ENCODE results near the gene FSHB. TPM values are rescaled to one million over a fixed set of nuclear protein-coding genes. Genes with fewer than 3 reads are reported as not detected.

Gene FSHB
- polyA plus RNA-seq, 3 donors, result not detected

DNA sequence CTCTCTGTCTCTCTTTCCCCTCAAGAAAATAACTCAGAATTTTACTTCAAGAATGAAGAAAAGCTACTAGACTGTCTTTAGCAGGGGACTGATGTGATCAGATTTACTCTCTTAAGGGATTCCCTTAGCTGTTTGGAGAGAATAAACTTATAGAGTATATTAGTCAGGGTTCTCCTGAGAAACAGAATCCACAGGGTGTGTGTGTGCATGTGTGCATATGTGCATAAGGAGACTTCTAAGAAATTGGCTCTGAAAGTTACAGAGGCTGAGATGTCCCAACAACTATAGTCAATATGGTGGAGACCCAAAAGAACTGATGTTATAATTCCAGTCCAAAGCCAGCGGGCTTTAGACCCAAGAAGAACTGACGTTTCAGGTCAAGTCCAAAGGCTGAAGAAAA lies 49.0 kb downstream of the FSHB start:
- Mint-ChIP-seq H3K27ac (no peak overlapping the region), H3K4me1 (no peaks in the 10 kb centered on the region), H3K9me3 (peaks cover 0 to 4% (median 0%) of the 10 kb centered on the region in 7 donors), H3K36me3 (no peaks in the 10 kb centered on the region), H3K4me3 (no peak overlapping the region), H3K27me3 (ENCODE audit: low read depth in 3 of 3) (peaks cover 0 to 6% (median 2%) of the 10 kb centered on the region in 3 donors)
- H3K4me3 ChIP-seq (replicated peaks in 1 of 3; ENCODE audit: low read depth in 2 of 3, low read length in 3 of 3), result no peak overlapping the region
- WGBS (ENCODE audit: insufficient coverage), result 100% methylated on average over 2 of the region's 2 CpGs
- H3K9me3 ChIP-seq (replicated peaks in 1 of 2; ENCODE audit: control insufficient read depth in 1 of 2, insufficient read depth in 1 of 2, low read length in 2 of 2), result no peaks in the 10 kb centered on the region
- no peaks in the 10 kb centered on the region for H3K4me1 ChIP-seq (ENCODE audit: control insufficient read depth in 1 of 2, insufficient read depth in 2 of 2, low read length in 2 of 2)
- H3K4me2 ChIP-seq (replicated peaks; ENCODE audit: extremely low read depth, low read length, poor library complexity, severe bottlenecking), result no peak overlapping the region
- no peaks in the 10 kb centered on the region for H4K20me1 ChIP-seq (ENCODE audit: insufficient read depth, low read length)
- H3K27ac ChIP-seq (ENCODE audit: low read depth in 1 of 2, low read length in 2 of 2), result no peak overlapping the region
- TF ChIP-seq, protein P1, sequence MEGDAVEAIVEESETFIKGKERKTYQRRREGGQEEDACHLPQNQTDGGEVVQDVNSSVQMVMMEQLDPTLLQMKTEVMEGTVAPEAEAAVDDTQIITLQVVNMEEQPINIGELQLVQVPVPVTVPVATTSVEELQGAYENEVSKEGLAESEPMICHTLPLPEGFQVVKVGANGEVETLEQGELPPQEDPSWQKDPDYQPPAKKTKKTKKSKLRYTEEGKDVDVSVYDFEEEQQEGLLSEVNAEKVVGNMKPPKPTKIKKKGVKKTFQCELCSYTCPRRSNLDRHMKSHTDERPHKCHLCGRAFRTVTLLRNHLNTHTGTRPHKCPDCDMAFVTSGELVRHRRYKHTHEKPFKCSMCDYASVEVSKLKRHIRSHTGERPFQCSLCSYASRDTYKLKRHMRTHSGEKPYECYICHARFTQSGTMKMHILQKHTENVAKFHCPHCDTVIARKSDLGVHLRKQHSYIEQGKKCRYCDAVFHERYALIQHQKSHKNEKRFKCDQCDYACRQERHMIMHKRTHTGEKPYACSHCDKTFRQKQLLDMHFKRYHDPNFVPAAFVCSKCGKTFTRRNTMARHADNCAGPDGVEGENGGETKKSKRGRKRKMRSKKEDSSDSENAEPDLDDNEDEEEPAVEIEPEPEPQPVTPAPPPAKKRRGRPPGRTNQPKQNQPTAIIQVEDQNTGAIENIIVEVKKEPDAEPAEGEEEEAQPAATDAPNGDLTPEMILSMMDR (IDR thresholded peaks at IDR 0.05), result no peak
- DNase-seq, result no peak
- H3K9ac ChIP-seq (ENCODE audit: insufficient read depth, low read length, poor library complexity, severe bottlenecking), result no peak overlapping the region
- no peaks in the 10 kb centered on the region for H3K79me2 ChIP-seq (ENCODE audit: insufficient read depth, low read length)
- no peak overlapping the region for H2AFZ ChIP-seq (ENCODE audit: insufficient read depth, low read depth, low read length, poor library complexity, severe bottlenecking)
- no peaks in the 10 kb centered on the region for H3K27me3 ChIP-seq (ENCODE audit: control insufficient read depth in 2 of 2, insufficient read depth in 2 of 2, low read length in 2 of 2)
- H3K36me3 ChIP-seq (replicated peaks in 1 of 2; ENCODE audit: control insufficient read depth in 1 of 2, insufficient read depth in 2 of 2, low read length in 2 of 2), result no peaks in the 10 kb centered on the region
- intact Hi-C loops (cut with micrococcal nuclease), result no loop called here

DNA sequence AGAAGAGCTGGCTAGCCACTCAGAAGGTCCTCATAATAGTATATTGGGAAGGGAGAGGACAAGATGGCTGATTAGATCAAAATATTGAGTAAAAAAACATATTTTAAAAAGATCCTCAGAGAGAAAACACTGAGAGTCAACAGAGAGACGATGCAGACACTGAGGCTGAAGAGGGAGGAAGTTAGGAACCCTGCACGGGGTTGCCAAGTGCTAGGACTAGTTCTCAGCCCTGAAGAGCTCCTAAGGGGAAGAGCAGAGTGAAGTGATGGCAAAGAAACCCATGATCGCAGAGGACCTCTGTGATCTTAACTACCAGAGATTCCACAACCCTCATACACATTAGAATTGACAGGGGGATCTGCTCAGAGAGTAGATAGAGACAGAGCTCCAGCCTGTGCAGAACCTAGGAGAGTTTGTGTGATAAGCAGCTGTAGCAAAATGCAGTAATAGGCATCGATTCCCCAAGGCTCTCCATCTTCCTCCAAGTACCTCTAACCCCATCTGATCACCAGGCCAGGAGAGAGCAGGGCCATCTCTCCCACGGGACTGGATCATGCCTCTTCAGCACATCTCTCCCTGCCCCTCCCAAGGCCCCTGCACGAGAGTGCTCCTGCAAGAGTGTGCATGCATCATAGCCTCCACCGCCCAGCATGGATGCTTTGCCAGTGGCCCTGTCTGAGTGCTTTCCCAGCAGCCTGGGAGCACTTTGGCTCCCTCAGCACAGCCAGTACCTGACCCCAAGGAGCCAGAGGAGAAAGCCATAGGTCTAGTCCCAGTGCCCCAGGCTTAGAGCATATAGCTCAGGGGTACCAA lies 50.9 kb downstream of the FSHB start:
- Histone ChIP-seq H3K9me3 (replicated peaks in 1 of 2; ENCODE audit: control insufficient read depth in 1 of 2, insufficient read depth in 1 of 2, low read length in 2 of 2) (no peaks in the 10 kb centered on the region), H3K36me3 (replicated peaks in 1 of 2; ENCODE audit: control insufficient read depth in 1 of 2, insufficient read depth in 2 of 2, low read length in 2 of 2) (no peaks in the 10 kb centered on the region), H3K27me3 (ENCODE audit: control insufficient read depth in 2 of 2, insufficient read depth in 2 of 2, low read length in 2 of 2) (no peaks in the 10 kb centered on the region), H3K4me1 (ENCODE audit: control insufficient read depth in 1 of 2, insufficient read depth in 2 of 2, low read length in 2 of 2) (no peaks in the 10 kb centered on the region), H3K4me2 (replicated peaks; ENCODE audit: extremely low read depth, low read length, poor library complexity, severe bottlenecking) (no peak overlapping the region), H3K27ac (ENCODE audit: low read depth in 1 of 2, low read length in 2 of 2) (no peak overlapping the region), H3K4me3 (replicated peaks in 1 of 3; ENCODE audit: low read depth in 2 of 3, low read length in 3 of 3) (no peak overlapping the region), H4K20me1 (ENCODE audit: insufficient read depth, low read length) (no peaks in the 10 kb centered on the region), H3K79me2 (ENCODE audit: insufficient read depth, low read length) (no peaks in the 10 kb centered on the region), H2AFZ (ENCODE audit: insufficient read depth, low read depth, low read length, poor library complexity, severe bottlenecking) (no peak overlapping the region), H3K9ac (ENCODE audit: insufficient read depth, low read length, poor library complexity, severe bottlenecking) (no peak overlapping the region)
- intact Hi-C loops (cut with micrococcal nuclease), result no loop called here
- Mint-ChIP-seq H3K4me1 (no peaks in the 10 kb centered on the region), H3K9me3 (peaks cover 0 to 4% (median 0%) of the 10 kb centered on the region in 7 donors), H3K27ac (no peak overlapping the region), H3K36me3 (no peaks in the 10 kb centered on the region), H3K27me3 (ENCODE audit: low read depth in 3 of 3) (peaks cover 0 to 7% (median 3%) of the 10 kb centered on the region in 3 donors), H3K4me3 (no peak overlapping the region)
- WGBS (ENCODE audit: insufficient coverage), result 95% methylated on average over 3 of the region's 7 CpGs
- TF ChIP-seq, protein P1 (IDR thresholded peaks at IDR 0.05), result no peak
- no peak for DNase-seq

All from CD14-positive monocyte (primary cell).